ENCODE data around the gene SMAD5. TPM values are rescaled to one million over a fixed set of nuclear protein-coding genes. Genes with fewer than 3 reads are reported as not detected.
A peak's percentile ranks its signal among the peaks of the same experiment; 100 is the strongest.

Gene SMAD5
- total RNA-seq, 1 donor from 2014 or later, result 102 TPM

DNA sequence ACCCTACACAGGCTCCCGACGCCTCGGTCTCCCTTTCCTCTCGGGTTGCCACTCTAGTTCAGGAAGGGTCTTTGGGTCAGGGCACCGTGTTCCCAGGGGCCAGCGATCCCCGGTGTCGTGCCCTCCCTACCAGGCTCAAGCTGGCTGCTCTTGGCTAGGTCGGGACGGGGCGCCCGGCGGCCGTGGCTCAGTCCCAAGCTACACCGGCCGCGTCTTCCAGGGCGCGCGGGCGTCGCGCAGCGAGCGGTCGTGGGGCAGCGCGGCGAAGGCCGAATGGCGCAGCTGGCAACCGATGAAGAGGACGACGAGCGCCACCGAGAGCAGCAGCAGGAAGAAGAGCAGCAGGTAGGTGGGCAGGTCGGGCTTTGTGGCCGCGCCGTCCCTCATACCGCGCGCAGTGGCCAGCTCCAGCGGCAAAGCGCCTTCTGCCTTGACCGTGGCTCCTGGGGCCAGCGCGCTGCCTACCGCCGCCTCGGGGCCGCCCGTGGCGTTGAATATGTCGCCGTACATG lies 59.4 kb downstream of the SMAD5 start:
- peak overlapping the region; percentile 95 for H3K4me2 ChIP-seq
- Mint-ChIP-seq H3K4me1 (peaks cover 23% of the 10 kb centered on the region), H3K9me3 (no peaks in the 10 kb centered on the region), H3K36me3 (peaks cover 18% of the 10 kb centered on the region), H3K27ac (no peak overlapping the region), H3K4me3 (peak overlapping the region; percentile 80), H3K27me3 (ENCODE audit: insufficient read depth, low read depth) (peaks cover 25% of the 10 kb centered on the region)
- no peak overlapping the region for H3K27ac ChIP-seq
- no peak overlapping the region for H3K9ac ChIP-seq
- peak overlapping the region; percentile 78 for H2AFZ ChIP-seq (replicated peaks)
- H3K9me3 ChIP-seq (ENCODE audit: low read depth), result no peaks in the 10 kb centered on the region
- H3K79me2 ChIP-seq (ENCODE audit: low read depth), result no peaks in the 10 kb centered on the region
- peaks cover 62% of the 10 kb centered on the region for H3K27me3 ChIP-seq
- peaks cover 18% of the 10 kb centered on the region for H3F3A ChIP-seq (ENCODE audit: low read depth)
- peaks cover 19% of the 10 kb centered on the region for H3K4me1 ChIP-seq
- peak; percentile 33 for DNase-seq (ENCODE audit: low spot score)
- no peaks in the 10 kb centered on the region for H3K36me3 ChIP-seq
- peaks cover 32% of the 10 kb centered on the region for H4K20me1 ChIP-seq (ENCODE audit: low read depth)
- TF ChIP-seq EZH2phosphoT487 (IDR thresholded peaks at IDR 0.05) (peak; percentile 91), EZH2 (IDR thresholded peaks at IDR 0.05) (peak; percentile 98)
- TF ChIP-seq, protein P1, sequence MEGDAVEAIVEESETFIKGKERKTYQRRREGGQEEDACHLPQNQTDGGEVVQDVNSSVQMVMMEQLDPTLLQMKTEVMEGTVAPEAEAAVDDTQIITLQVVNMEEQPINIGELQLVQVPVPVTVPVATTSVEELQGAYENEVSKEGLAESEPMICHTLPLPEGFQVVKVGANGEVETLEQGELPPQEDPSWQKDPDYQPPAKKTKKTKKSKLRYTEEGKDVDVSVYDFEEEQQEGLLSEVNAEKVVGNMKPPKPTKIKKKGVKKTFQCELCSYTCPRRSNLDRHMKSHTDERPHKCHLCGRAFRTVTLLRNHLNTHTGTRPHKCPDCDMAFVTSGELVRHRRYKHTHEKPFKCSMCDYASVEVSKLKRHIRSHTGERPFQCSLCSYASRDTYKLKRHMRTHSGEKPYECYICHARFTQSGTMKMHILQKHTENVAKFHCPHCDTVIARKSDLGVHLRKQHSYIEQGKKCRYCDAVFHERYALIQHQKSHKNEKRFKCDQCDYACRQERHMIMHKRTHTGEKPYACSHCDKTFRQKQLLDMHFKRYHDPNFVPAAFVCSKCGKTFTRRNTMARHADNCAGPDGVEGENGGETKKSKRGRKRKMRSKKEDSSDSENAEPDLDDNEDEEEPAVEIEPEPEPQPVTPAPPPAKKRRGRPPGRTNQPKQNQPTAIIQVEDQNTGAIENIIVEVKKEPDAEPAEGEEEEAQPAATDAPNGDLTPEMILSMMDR (IDR thresholded peaks at IDR 0.05), result no peak
- H3K4me3 ChIP-seq, result peak overlapping the region; percentile 78

DNA sequence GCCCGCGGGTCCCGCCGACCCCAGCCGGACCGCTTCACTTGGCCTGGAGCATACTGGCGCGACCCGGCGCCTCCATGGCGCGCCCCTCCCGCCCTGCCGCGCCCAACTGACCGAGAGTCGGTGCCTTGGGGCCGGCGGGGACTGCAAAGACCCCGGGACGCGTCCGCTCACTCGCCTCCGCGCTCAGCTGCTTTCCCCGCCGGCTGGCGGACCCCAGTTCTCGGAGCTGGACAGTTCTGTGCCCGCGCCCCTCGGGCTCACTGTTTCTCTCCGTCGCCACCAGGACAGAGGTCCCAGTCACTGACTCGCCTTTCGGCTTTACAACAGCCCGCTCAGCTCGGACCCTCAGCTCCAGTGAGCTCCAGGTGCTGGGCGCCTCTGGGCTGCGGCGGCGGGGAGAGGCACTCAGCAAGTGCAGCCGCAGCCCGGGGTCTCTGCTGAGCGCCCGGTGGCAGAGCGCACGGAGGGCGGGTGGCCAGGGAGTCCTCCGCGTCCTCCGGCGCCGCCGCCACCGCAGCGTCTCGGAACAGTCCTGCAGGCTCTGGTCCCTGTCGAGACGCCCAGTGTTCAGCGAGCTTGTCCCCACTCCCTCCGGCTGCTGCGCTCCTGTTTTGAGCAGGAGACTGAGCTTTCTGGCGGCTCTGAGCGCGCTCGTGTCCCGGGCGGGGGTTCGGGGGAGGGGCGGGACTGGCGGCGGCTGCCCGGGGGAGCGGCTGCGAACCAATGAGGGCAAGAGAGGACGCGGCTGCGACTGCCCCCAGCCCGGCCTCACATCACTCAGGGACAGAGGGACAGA lies 60.1 kb downstream of the SMAD5 start, which contains the start of gene SMIM32:
TSS of gene SMIM32 (minus strand) at position 637 of the 796 bp plus-strand sequence. CDS start 638 bp downstream, outside the sequence.
- Histone ChIP-seq H3K9me3 (ENCODE audit: low read depth) (no peaks in the 10 kb centered on the region), H3K4me1 (peaks cover 19% of the 10 kb centered on the region), H4K20me1 (ENCODE audit: low read depth) (peaks cover 32% of the 10 kb centered on the region), H3K79me2 (ENCODE audit: low read depth) (no peaks in the 10 kb centered on the region), H3K9ac (no peak within 1 kb of the TSS), H3K4me2 (peak within 1 kb of the TSS; percentile 95), H3K27me3 (peaks cover 62% of the 10 kb centered on the region), H3K36me3 (no peaks in the 10 kb centered on the region), H2AFZ (replicated peaks) (peak within 1 kb of the TSS; percentile 78), H3K27ac (no peak within 1 kb of the TSS), H3K4me3 (peak within 1 kb of the TSS; percentile 78), H3F3A (ENCODE audit: low read depth) (peaks cover 18% of the 10 kb centered on the region)
- H3K4me1 Mint-ChIP-seq, result peaks cover 23% of the 10 kb centered on the region
- peaks cover 14% of the 10 kb centered on the region for H3K36me3 Mint-ChIP-seq
- H3K9me3 Mint-ChIP-seq, result no peaks in the 10 kb centered on the region
- peaks cover 25% of the 10 kb centered on the region for H3K27me3 Mint-ChIP-seq (ENCODE audit: insufficient read depth, low read depth)
- DNase-seq (ENCODE audit: low spot score), result peak; percentile 79
- no peak within 1 kb of the TSS for H3K27ac Mint-ChIP-seq
- TF ChIP-seq, protein P1 (IDR thresholded peaks at IDR 0.05), result peak; percentile 15
- TF ChIP-seq EZH2phosphoT487 (IDR thresholded peaks at IDR 0.05) (peak; percentile 73), EZH2 (IDR thresholded peaks at IDR 0.05) (peak; percentile 70)
- H3K4me3 Mint-ChIP-seq, result peak within 1 kb of the TSS; percentile 87

DNA sequence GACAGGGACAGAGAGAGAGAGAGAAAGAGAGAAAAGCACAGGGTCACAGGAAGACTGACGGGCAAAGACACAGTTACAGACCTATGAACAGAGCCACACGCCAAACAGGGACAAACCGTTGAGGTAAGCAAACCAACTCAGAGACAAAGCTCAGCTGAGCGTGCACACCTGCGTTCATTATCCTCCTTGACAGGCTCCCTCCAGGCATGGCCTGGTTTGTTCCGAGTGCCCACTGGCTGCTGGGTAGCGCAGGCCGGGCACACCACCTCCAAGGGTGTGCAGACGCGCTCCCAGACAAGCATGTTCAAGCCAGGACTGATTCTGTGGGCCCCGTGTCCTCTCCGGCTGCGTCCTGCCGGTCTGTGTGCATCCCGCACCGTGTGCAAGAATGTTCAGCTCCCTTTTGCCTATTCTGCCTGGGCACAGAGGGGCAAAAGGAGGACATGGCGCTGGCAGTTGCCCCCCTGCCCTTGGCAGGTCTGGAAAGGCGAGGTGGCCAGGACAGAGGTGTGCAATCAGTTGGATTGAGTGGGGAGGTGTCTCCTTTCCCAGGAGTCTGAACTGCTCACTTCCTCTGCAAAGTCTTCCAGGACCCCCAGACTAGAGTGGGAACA lies 60.8 kb downstream of the SMAD5 start:
- peaks cover 25% of the 10 kb centered on the region for H3K27me3 Mint-ChIP-seq (ENCODE audit: insufficient read depth, low read depth)
- Histone ChIP-seq H3F3A (ENCODE audit: low read depth) (peaks cover 18% of the 10 kb centered on the region), H4K20me1 (ENCODE audit: low read depth) (peaks cover 32% of the 10 kb centered on the region), H3K27me3 (peaks cover 62% of the 10 kb centered on the region), H3K9ac (no peak overlapping the region), H2AFZ (replicated peaks) (peak overlapping the region; percentile 78), H3K79me2 (ENCODE audit: low read depth) (no peaks in the 10 kb centered on the region), H3K4me3 (peak overlapping the region; percentile 78), H3K4me1 (peaks cover 19% of the 10 kb centered on the region), H3K9me3 (ENCODE audit: low read depth) (no peaks in the 10 kb centered on the region), H3K36me3 (no peaks in the 10 kb centered on the region), H3K27ac (no peak overlapping the region), H3K4me2 (peak overlapping the region; percentile 95)
- H3K9me3 Mint-ChIP-seq, result no peaks in the 10 kb centered on the region
- peak overlapping the region; percentile 87 for H3K4me3 Mint-ChIP-seq
- peaks cover 23% of the 10 kb centered on the region for H3K4me1 Mint-ChIP-seq
- no peak for TF ChIP-seq EZH2 (IDR thresholded peaks at IDR 0.05)
- H3K36me3 Mint-ChIP-seq, result peaks cover 8% of the 10 kb centered on the region
- no peak for DNase-seq (ENCODE audit: low spot score)
- H3K27ac Mint-ChIP-seq, result no peak overlapping the region

Measured in neural progenitor cell (in vitro differentiated cells).